Dendritic cell treated with granulocyte-macrophage colony-stimulating factor and Interleukin-4, amounts not matched to agents 40 ng/mL and 50 ng/mL, for 4 days (primary cell): ENCODE results near the gene CACNA1E.
"Not testable (repeated sequence)": the region's sequence is repeated elsewhere in the genome, so short reads cannot be mapped to it uniquely, and the experiment has no call there.

ENCODE experiments used
- H3K27ac Mint-ChIP-seq: one replicate; pipeline ENCODE4 v1.8.0; 2022; ENCODE audit warnings: mild to moderate bottlenecking, mixed read lengths
- H3K27me3 Mint-ChIP-seq: one replicate; pipeline ENCODE4 v1.8.0; 2022; ENCODE audit warnings: mild to moderate bottlenecking, mixed read lengths
- H3K36me3 Mint-ChIP-seq: one replicate; pipeline ENCODE4 v1.8.0; 2022; ENCODE audit warnings: low read depth, mixed read lengths
- H3K4me1 Mint-ChIP-seq: one replicate; pipeline ENCODE4 v1.8.0; 2022; ENCODE audit warnings: low read depth, mixed read lengths
- H3K4me3 Mint-ChIP-seq: one replicate; pipeline ENCODE4 v1.8.0; 2022; ENCODE audit warnings: mild to moderate bottlenecking, moderate library complexity, mixed read lengths
- H3K9me3 Mint-ChIP-seq: one replicate; pipeline ENCODE4 v1.8.0; 2022; ENCODE audit warnings: mixed read lengths
- intact Hi-C: fragments of 100-400 bp; cut with micrococcal nuclease; formaldehyde crosslinking; loops from one replicate; pipeline ENCODE4 v1.15.0; 2022

CACNA1E gene

DNA sequence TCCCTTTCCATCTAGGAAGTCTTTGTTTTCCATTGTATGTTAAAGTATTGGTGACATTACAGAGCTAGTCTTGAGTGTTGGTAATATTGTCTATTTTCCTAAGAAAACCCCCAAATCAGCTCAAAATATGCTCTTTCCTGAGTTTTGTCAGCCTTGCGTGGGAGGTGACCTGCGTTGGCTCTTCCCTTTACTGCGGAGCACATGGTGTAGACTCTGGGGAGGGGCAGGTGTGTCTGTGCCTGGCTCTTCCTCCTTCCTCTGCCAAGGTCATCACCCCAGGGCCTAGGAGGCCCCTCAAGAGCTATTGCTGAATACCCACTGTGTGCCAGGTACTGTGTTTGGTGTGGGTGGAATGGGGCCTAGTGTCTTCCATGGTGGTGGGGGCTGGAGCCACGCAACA, 33.4 kb downstream of the CACNA1E start:
- peaks cover 19% of the 10 kb centered on the region for H3K27me3 Mint-ChIP-seq
- no peak overlapping the region for H3K4me3 Mint-ChIP-seq
- intact Hi-C loops, result no loop called here

DNA sequence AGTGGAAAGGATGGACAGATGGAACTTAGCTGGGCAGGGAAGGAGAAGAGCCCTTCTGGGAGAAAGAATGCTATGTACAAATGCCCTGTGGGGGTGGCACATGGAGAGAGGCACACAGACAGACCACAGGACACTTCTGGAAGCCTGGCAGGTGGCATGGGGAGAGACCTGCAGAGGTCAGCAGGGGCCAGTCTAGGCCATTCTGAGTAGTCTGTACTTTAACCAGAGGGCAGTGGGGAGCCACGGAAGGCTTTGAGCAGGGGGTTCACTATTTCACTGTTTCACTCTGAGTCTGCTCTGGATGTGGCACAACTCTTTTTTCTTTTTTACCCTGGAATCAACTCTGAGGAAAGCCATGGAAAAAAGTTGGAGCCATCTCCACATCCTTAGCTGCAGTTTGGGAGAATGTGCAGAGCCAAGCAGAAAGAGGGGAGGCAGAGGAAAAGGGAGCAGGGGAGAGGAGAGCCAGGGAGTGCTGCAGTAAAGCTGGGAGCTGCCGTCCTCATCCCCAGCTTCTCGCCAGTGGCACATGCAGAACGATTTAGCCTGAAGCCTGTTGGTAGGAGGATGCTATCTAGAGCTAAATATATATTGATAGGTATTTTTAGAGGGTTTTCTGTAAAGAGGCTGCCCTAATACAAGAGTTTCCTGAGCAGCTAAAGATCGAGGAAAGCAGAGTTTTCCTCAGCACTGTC, 34.0 kb downstream of the CACNA1E start:
- Mint-ChIP-seq H3K27me3 (peaks cover 17% of the 10 kb centered on the region), H3K27ac (no peak overlapping the region), H3K9me3 (no peaks in the 10 kb centered on the region), H3K4me1 (peaks cover 5% of the 10 kb centered on the region), H3K4me3 (no peak overlapping the region), H3K36me3 (no peaks in the 10 kb centered on the region)
- intact Hi-C loops, result no loop called here

More for the DNA sequence above, 33.4 kb downstream of the CACNA1E start:
- peaks cover 3% of the 10 kb centered on the region for H3K4me1 Mint-ChIP-seq
- no peaks in the 10 kb centered on the region for H3K9me3 Mint-ChIP-seq
- no peaks in the 10 kb centered on the region for H3K36me3 Mint-ChIP-seq
- H3K27ac Mint-ChIP-seq, result no peak overlapping the region

DNA sequence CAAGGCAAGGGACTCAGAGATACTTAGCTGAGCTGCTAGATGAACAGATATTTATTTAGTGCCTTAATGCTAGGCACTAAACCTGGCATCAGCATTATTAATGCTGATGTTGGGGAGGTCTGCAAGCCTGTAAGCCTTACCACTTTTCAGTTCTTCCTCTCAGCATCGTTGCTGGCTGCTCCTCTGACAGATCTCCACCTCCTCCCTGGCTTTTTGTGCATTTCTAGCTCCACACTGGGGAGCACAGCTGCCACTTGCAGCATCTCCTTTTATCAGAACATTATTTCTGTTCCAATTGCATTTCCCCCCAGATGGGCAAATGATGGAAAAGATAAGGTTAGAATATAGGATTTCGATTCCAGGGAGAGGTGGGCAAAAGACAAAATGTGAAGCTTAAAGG, 34.8 kb downstream of the CACNA1E start:
- peaks cover 5% of the 10 kb centered on the region for H3K4me1 Mint-ChIP-seq
- H3K27ac Mint-ChIP-seq, result no peak overlapping the region
- H3K27me3 Mint-ChIP-seq, result peaks cover 19% of the 10 kb centered on the region
- no peaks in the 10 kb centered on the region for H3K9me3 Mint-ChIP-seq
- H3K36me3 Mint-ChIP-seq, result no peaks in the 10 kb centered on the region
- intact Hi-C loops, result no loop called here
- no peak overlapping the region for H3K4me3 Mint-ChIP-seq

DNA sequence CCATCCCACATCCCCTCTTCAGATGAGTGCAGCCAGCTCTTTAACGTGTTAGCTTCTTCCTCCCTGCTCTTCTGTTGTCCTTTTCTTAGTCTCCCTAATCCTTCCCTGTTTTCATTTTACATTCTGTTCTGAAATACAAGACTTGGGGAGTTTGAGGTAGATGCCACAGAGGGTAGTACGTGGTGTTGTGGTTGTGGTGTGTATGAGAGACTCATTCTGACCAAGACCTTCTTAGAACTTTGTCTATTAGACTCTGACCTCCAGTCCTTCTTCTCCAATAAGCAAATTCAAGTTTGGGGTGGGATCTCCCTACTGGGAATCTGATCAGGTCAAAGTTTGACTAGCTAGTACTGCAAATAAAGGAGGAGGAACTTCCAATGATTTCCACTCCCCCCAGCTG, 39.5 kb downstream of the CACNA1E start:
- H3K9me3 Mint-ChIP-seq, result peaks cover 7% of the 10 kb centered on the region
- H3K27me3 Mint-ChIP-seq, result peaks cover 13% of the 10 kb centered on the region
- H3K36me3 Mint-ChIP-seq, result no peaks in the 10 kb centered on the region
- no peak overlapping the region for H3K4me3 Mint-ChIP-seq
- intact Hi-C loops, result no loop called here
- H3K4me1 Mint-ChIP-seq, result peaks cover 5% of the 10 kb centered on the region
- no peak overlapping the region for H3K27ac Mint-ChIP-seq

DNA sequence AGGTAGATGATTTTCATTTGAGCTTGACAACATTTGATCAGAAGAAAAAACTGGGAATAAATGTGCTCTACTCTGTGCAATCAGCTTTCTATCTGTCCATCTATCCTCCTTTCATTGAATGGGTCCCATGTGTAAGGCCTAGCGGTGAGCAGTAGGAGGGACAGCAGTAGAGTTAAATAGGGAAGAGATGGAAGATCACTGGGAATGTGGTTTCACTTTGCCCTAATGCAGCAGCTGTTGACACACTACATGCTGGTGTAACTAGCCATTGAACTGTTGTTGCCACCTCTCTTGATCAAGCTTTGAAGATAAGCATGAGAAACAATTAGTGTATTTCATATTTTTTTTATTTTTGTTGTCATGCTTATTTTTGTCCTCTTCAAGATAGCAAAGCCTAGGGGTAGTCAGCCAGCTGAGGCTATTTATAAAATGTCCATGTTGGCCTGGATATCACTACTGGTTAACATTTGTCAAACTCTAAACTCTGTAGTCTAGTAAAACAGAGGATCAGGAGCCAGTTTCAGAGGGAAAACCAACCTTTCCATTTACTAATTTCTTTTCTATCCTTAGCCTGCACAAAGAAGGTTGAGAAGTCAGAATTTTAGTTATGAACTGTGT, 41.9 kb downstream of the CACNA1E start:
- Mint-ChIP-seq H3K4me3 (no peak overlapping the region), H3K4me1 (peaks cover 5% of the 10 kb centered on the region), H3K27ac (no peak overlapping the region), H3K27me3 (peaks cover 12% of the 10 kb centered on the region), H3K9me3 (peaks cover 25% of the 10 kb centered on the region), H3K36me3 (no peaks in the 10 kb centered on the region)
- intact Hi-C loops, result no loop called here

DNA sequence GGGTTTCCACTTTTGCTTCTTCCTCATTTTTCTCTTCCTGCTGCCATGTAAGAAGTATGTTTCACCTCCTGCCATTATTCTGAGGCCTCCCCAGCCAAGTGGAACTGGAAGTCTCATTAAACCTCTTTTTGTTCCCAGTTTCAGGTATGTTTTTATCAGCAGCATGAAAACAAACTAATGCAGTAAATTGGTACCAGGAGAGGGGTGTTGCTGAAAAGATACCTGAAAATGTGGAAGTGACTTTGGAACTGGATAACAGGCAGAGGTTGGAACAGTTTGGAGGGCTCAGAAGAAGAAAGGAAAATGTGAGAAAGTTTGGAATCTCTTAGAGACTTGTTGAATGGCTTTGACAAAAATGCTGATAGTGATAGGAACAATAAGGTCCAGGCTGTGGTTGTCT, 44.9 kb downstream of the CACNA1E start:
- H3K4me3 Mint-ChIP-seq, H3K27ac Mint-ChIP-seq, H3K4me1 Mint-ChIP-seq, intact Hi-C loops, H3K36me3 Mint-ChIP-seq, H3K27me3 Mint-ChIP-seq: not testable (repeated sequence)
- peaks cover 25% of the 10 kb centered on the region for H3K9me3 Mint-ChIP-seq

DNA sequence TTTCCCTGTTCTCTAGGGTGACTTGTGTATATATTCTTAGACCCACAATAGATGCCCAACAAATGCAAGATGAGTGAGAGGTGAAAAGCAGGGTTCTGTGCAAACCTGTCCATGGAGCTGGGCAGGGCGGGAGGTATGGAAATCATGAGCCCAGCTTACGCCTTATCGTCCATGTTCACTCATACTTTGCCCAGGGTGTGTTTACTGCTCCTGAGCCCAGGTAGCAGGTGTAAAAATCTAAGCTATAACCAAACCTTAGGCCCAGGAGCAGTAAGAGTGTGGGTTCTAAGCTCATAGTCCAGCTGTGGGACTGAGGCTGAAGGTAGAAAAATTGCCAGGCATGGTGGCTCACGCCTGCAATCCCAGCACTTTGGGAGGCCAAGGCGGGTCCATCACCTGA, 48.1 kb downstream of the CACNA1E start:
- Mint-ChIP-seq H3K4me3 (no peak overlapping the region), H3K4me1 (no peaks in the 10 kb centered on the region), H3K36me3 (no peaks in the 10 kb centered on the region), H3K27ac (no peak overlapping the region), H3K9me3 (peaks cover 25% of the 10 kb centered on the region), H3K27me3 (peaks cover 2% of the 10 kb centered on the region)
- intact Hi-C loops, result no loop called here

DNA sequence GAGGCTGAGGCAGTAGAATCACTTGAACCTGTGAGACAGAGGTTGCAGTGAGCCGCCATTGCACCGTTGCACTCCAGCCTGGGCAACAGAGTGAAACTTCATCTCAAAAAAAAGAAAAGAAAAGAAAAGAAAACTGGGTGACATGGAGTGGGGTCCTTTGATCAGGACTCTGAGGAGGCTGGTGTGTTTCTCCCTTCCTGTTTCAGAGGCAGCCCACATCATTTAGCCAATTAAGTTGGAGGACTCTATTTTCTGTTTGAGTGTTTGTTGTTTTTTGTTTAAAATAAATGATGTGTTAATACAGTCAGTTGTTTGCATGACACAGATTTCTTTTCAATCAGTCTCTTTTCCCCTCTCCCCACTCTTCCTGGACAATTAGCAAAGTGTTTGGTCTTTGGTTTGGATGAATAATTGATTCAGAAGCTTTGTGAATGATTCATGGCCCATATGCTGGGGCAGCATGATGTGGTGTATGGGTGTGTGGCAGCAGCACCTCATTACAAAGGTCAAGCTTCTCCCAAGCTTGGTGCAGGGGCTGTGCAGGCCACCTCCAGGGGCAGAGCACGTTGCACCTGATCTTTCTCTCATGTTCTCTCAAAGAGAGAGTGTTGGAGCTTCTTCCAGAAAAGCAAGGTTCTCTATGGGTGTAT, 48.8 kb downstream of the CACNA1E start:
- intact Hi-C loops, result no loop called here
- Mint-ChIP-seq H3K27me3 (peaks cover 2% of the 10 kb centered on the region), H3K27ac (no peak overlapping the region), H3K4me3 (no peak overlapping the region), H3K4me1 (no peaks in the 10 kb centered on the region), H3K36me3 (no peaks in the 10 kb centered on the region), H3K9me3 (peaks cover 25% of the 10 kb centered on the region)

DNA sequence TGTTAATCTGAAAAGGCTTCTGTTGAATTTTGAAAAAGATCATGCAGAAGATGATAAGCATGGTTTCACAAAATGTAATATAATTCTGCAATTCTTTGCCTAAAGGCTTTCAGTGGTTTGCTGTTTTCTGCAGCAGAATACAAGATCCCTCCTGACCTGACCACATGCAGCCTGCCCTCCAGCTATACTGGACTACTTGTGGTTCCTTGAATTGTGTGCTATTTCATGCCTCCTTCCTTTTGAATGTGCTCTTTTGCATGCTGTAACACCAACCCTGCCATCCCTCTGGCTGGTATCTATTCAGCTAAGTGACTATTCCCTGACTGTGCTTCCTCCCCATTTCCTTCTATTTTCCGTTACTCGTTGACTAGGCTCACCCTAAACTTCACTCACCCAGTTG, 55.5 kb downstream of the CACNA1E start:
- Mint-ChIP-seq H3K27ac (no peak overlapping the region), H3K4me1 (no peaks in the 10 kb centered on the region), H3K9me3 (peaks cover 15% of the 10 kb centered on the region), H3K4me3 (no peak overlapping the region), H3K27me3 (peaks cover 10% of the 10 kb centered on the region), H3K36me3 (no peaks in the 10 kb centered on the region)
- intact Hi-C loops, result no loop called here

DNA sequence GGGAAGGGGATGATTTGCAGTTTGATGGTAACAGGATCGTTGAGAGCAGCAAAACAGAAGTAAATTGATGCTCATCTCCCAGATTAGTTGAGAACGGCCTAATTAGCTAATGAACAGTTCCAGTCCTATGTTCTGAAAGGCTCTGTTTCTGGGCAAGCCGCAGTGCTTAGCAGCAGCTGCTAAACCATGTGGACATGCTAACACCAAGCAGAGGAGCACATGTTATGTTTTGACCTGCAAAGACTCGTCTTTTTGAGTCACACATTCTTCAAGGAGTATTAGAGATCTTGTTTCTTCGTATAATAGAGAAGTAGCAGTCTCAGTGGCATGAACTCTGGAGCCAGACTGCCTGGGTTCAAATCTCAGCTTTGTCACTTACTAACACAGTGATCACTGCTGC, 58.1 kb downstream of the CACNA1E start:
- Mint-ChIP-seq H3K27me3 (peaks cover 20% of the 10 kb centered on the region), H3K4me1 (no peaks in the 10 kb centered on the region), H3K36me3 (no peaks in the 10 kb centered on the region), H3K4me3 (no peak overlapping the region), H3K27ac (no peak overlapping the region), H3K9me3 (peaks cover 15% of the 10 kb centered on the region)
- intact Hi-C loops, result no loop called here

DNA sequence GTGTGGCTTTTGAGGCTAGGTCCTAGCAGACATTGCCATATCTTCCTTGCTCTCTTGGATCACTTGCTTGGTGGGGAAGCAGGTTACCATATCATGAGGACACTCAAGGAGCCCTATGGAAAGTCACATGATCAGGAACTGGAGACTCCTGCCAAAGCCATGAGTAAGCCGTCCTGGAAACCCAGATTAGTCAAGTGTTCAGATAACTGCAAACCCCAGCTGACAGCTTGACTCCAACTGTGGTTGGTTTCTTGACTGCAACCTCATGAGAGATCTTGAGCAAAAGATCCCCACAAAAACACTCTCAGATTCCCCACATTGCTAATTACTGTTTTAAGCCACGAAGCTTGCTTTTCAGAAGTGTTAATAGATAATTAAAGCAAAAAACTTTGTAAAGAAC, 58.6 kb downstream of the CACNA1E start:
- Mint-ChIP-seq H3K9me3 (peaks cover 15% of the 10 kb centered on the region), H3K27me3 (peaks cover 21% of the 10 kb centered on the region), H3K36me3 (no peaks in the 10 kb centered on the region), H3K4me1 (no peaks in the 10 kb centered on the region), H3K4me3 (no peak overlapping the region), H3K27ac (no peak overlapping the region)
- intact Hi-C loops, result no loop called here

DNA sequence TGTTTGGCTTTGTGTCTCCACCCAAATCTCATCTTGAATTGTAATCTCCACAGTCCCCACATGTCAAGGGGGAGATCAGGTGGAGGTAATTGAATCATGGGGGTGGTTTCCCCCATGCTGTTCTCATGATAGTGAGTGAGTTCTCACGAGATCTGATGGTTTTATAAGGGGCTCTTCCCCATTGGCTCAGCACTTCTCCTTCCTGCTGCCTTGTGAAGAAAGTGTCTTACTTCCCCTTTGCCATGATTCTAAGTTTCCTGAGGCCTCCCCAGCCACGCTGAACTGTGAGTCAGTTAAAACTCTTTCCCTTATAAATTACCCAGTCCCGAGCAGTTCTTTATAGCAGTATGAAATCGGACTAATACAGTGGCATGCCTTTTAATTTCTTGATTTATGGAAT, 59.1 kb downstream of the CACNA1E start:
- H3K4me1 Mint-ChIP-seq, intact Hi-C loops, H3K4me3 Mint-ChIP-seq, H3K36me3 Mint-ChIP-seq, H3K27ac Mint-ChIP-seq: not testable (repeated sequence)
- H3K9me3 Mint-ChIP-seq, result peaks cover 15% of the 10 kb centered on the region
- H3K27me3 Mint-ChIP-seq, result peaks cover 25% of the 10 kb centered on the region

DNA sequence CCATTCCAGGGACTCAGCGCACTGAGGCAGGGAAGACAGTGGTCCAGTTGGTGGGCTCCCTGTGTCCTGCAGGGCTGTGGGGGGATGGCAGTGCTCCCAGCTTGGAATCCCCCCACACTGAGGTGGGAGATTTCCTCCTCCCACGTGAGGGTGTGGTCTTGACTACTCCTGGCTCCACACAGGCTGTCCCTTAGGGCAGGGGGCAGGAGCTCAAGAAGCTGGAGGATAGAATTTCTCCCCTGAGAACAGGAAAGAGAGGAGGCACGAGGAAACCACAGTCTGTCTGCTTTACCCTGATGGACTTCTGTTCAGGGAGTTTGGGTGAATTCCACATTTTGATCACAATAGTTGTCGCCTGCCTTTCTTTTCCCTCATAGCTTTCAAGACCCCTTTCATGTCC, 62.1 kb downstream of the CACNA1E start:
- no peaks in the 10 kb centered on the region for H3K4me1 Mint-ChIP-seq
- no peak overlapping the region for H3K27ac Mint-ChIP-seq
- no peak overlapping the region for H3K4me3 Mint-ChIP-seq
- no peaks in the 10 kb centered on the region for H3K36me3 Mint-ChIP-seq
- peaks cover 15% of the 10 kb centered on the region for H3K9me3 Mint-ChIP-seq
- H3K27me3 Mint-ChIP-seq, result peaks cover 18% of the 10 kb centered on the region
- intact Hi-C loops, result no loop called here

DNA sequence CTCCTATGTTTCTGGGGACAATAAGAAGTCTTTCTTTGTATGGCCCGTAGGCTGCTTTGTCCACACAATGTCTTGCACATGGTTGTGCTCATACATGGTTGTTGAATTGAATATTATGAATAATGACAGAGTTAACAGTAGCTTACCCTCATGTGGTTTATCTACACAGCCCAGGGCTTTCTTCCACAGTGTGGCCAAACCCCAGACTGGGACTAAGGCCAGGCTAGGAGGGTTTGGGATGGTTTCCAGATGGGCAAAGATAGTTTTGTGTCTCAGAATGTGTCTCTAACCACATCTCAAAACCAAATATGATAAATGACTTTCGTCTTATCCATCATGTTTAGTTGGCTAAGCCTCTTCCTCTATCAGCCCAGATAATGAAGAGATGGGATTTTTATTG, 65.2 kb downstream of the CACNA1E start:
- no peak overlapping the region for H3K27ac Mint-ChIP-seq

More for the DNA sequence above, 65.2 kb downstream of the CACNA1E start:
- H3K4me1 Mint-ChIP-seq, result no peaks in the 10 kb centered on the region
- peaks cover 20% of the 10 kb centered on the region for H3K27me3 Mint-ChIP-seq
- H3K36me3 Mint-ChIP-seq, result no peaks in the 10 kb centered on the region
- H3K4me3 Mint-ChIP-seq, result no peak overlapping the region
- intact Hi-C loops, result no loop called here
- no peaks in the 10 kb centered on the region for H3K9me3 Mint-ChIP-seq
